HCT116 (cell line): ENCODE measurements around the gene ZNF670. TPM values are rescaled to one million over a fixed set of nuclear protein-coding genes. Genes with fewer than 3 reads are reported as not detected.

Experiments
- ATAC-seq: fragments of 200-7000 bp; cut with Tn5 transposase; 2 replicates; pipeline ENCODE4 v1.9.1; 2020; ENCODE audit warnings: mild to moderate bottlenecking, moderate library complexity
- BruUV-seq: library from RNA; stranded (reverse); fragments of 400-500 nt; replicated peaks from 2 replicates; lab custom pipeline; 2021; lab: Mats Ljungman, UMichigan
- CTCF ChIA-PET: fragments of 300-600 bp; sonication (Branson Sonifier 250); formaldehyde crosslinking; loops from one replicate; lab custom pipeline; 2021; ENCODE audit warnings: antibody characterized with exemption; lab: Charles Lee
- POLR2A ChIA-PET: fragments of 300-600, 350-600 bp; sonication (Branson Sonifier 250); formaldehyde crosslinking; loops from one replicate; lab custom pipeline; 2021; ENCODE audit warnings: antibody characterized with exemption; lab: Charles Lee
- RAD21 ChIA-PET, 2 experiments: fragments of 300-600 bp; sonication (Branson Sonifier 250); formaldehyde crosslinking; loops; one replicate each; lab custom pipeline; 2023; ENCODE audit warnings: low total read pairs in 2 of 2; ENCODE audit not compliant: uncharacterized antibody in 2 of 2, unreplicated experiment in 2 of 2, low non-redundant PET in 1 of 2; lab: Charles Lee
- DNase-seq: peaks from one replicate; pipeline ENCODE4 v3.0.0-alpha.2; 2010; ENCODE audit warnings: low read depth, low spot score
- H2AFZ ChIP-seq: fragments of 200-600 bp; shearing (Covaris generic), sonication (generic); 2 replicates; pipeline ENCODE4 v1.6.1; 2017; ENCODE audit warnings: low read depth, mixed run types, mixed read lengths, antibody characterized with exemption, low read length; ENCODE audit not compliant: poor library complexity, severe bottlenecking
- H3K27ac ChIP-seq: 2 replicates; pipeline ENCODE4 v1.5.1; 2012; ENCODE audit warnings: low read depth, low read length
- H3K27me3 ChIP-seq: fragments of 200-600 bp; sonication (generic); 2 replicates; pipeline ENCODE4 v1.6.1; 2016; ENCODE audit warnings: mixed run types, low read length, mixed read lengths; ENCODE audit not compliant: insufficient read depth
- H3K36me3 ChIP-seq, 2 experiments: fragments of 200-500 bp in 1 of 2; fragments of 200-600 bp in 1 of 2; sonication (Bioruptor generic) in 1 of 2; sonication (generic) in 1 of 2; 2 replicates each; pipeline versions ENCODE4 v1.5.1 to v1.6.1; 2014 to 2016; ENCODE audit warnings: low read length in 2 of 2, inconsistent platforms in 1 of 2, mixed read lengths in 1 of 2, mixed run types in 1 of 2; ENCODE audit not compliant: insufficient read depth in 2 of 2, control insufficient read depth in 1 of 2
- H3K4me1 ChIP-seq, 2 experiments: fragments of 200-600 bp in 1 of 2; sonication (generic) in 1 of 2; 2 replicates each; pipeline versions ENCODE4 v1.5.1 to v1.6.1; 2012 to 2017; ENCODE audit warnings: low read length in 2 of 2, inconsistent platforms in 1 of 2, mild to moderate bottlenecking in 1 of 2, mixed read lengths in 1 of 2, mixed run types in 1 of 2, moderate library complexity in 1 of 2; ENCODE audit not compliant: insufficient read depth in 2 of 2, control insufficient read depth in 1 of 2
- H3K4me2 ChIP-seq: fragments of 200-600 bp; sonication (generic); 2 replicates; pipeline ENCODE4 v1.6.1; 2017; ENCODE audit warnings: mixed run types, low read length, mixed read lengths
- H3K4me3 ChIP-seq, 2 experiments: fragments of 200-600 bp in 1 of 2; sonication (generic) in 1 of 2; replicated peaks in 1 of 2; 2 replicates each; pipeline ENCODE4 v1.5.1; 2011 to 2016; ENCODE audit warnings: low read length in 2 of 2, control low read depth in 1 of 2, low read depth in 1 of 2, mild to moderate bottlenecking in 1 of 2, mixed read lengths in 1 of 2, mixed run types in 1 of 2
- H3K79me2 ChIP-seq: fragments of 200-600 bp; sonication (generic); 2 replicates; pipeline ENCODE4 v1.6.1; 2017; ENCODE audit warnings: mild to moderate bottlenecking, mixed run types, low read length, moderate library complexity, mixed read lengths; ENCODE audit not compliant: insufficient read depth
- H3K9ac ChIP-seq: fragments of 200-600 bp; sonication (generic); 2 replicates; pipeline ENCODE4 v1.6.1; 2016; ENCODE audit warnings: low read length, mixed read lengths
- H3K9me2 ChIP-seq: fragments of 200-600 bp; sonication (generic), shearing (Covaris generic); 2 replicates; pipeline ENCODE4 v1.6.1; 2017; ENCODE audit warnings: mixed run types, mild to moderate bottlenecking, moderate library complexity; ENCODE audit not compliant: insufficient read depth
- H3K9me3 ChIP-seq, 2 experiments: fragments of 200-500 bp in 1 of 2; fragments of 200-600 bp in 1 of 2; sonication (Bioruptor generic) in 1 of 2; sonication (generic) in 1 of 2; 2 replicates each; pipeline ENCODE4 v1.6.1; 2014 to 2017; ENCODE audit warnings: low read length in 2 of 2, mixed read lengths in 2 of 2, inconsistent platforms in 1 of 2, low read depth in 1 of 2, mild to moderate bottlenecking in 1 of 2, mixed run types in 1 of 2, moderate library complexity in 1 of 2; ENCODE audit not compliant: control insufficient read depth in 1 of 2, insufficient read depth in 1 of 2
- H4K20me1 ChIP-seq: fragments of 200-600 bp; sonication (generic), shearing (Covaris generic); 2 replicates; pipeline ENCODE4 v1.6.1; 2017; ENCODE audit warnings: mixed run types, mild to moderate bottlenecking, moderate library complexity; ENCODE audit not compliant: insufficient read depth
- CBX3 ChIP-seq: IDR thresholded peaks from 2 replicates; pipeline ENCODE4 v1.6.1; 2012; ENCODE audit warnings: low read depth
- CEBPB ChIP-seq: IDR thresholded peaks from 2 replicates; pipeline ENCODE4 v1.6.1; 2012; ENCODE audit warnings: low read depth
- EZH2 ChIP-seq: fragments of 200-600 bp; sonication (generic); IDR thresholded peaks from 2 replicates; pipeline ENCODE4 v1.6.1; 2017; ENCODE audit warnings: antibody characterized with exemption, mixed run types
- JUND ChIP-seq: IDR thresholded peaks from 2 replicates; pipeline ENCODE4 v1.6.1; 2012
- MAX ChIP-seq: IDR thresholded peaks from 2 replicates; pipeline ENCODE4 v1.6.1; 2012
- RAD21 ChIP-seq: IDR thresholded peaks from 2 replicates; pipeline ENCODE4 v1.6.1; 2012; ENCODE audit warnings: low read depth, mild to moderate bottlenecking
- REST ChIP-seq: IDR thresholded peaks from 2 replicates; pipeline ENCODE4 v1.6.1; 2012; ENCODE audit warnings: low read depth
- SP1 ChIP-seq: IDR thresholded peaks from 2 replicates; pipeline ENCODE4 v1.6.1; 2012; ENCODE audit warnings: low read depth
- TCF7L2 ChIP-seq: IDR thresholded peaks from 2 replicates; pipeline ENCODE4 v1.7.0; 2011; ENCODE audit warnings: borderline replicate concordance, inconsistent platforms; ENCODE audit not compliant: insufficient read depth, insufficient read length; ENCODE audit errors: extremely low read depth
- YY1 ChIP-seq: IDR thresholded peaks from 2 replicates; pipeline ENCODE4 v1.6.1; 2011; ENCODE audit warnings: low read length, low read depth, moderate library complexity, mild to moderate bottlenecking; ENCODE audit not compliant: insufficient replicate concordance; ENCODE audit errors: extremely low read depth
- ZFX ChIP-seq: fragments of 450-650 bp; IDR thresholded peaks from 2 replicates; pipeline ENCODE4 v1.6.1; 2017
- intact Hi-C: fragments of 100-400 bp; cut with micrococcal nuclease; formaldehyde crosslinking; loops from 2 replicates; pipeline ENCODE4 v1.10.0; 2022
- total RNA-seq: library from RNA; stranded (reverse); gene quantifications from one replicate; pipeline ENCODE4 v1.2.1, GENCODE V29; 2021; ENCODE audit not compliant: unreplicated experiment

ZNF670 gene
- total RNA-seq, 1 experiment from 2014 or later, result 6.9 TPM

- H3K4me2 ChIP-seq, result no peak overlapping the region
- intact Hi-C loops, result no loop called here
- H3K4me3 ChIP-seq, result no peak overlapping the region
- no peaks in the 10 kb centered on the region for H3K9me2 ChIP-seq
- no TSS peak for BruUV-seq
- TF ChIP-seq ZFX (no peak), CEBPB (no peak), JUND (no peak), RAD21 (no peak), CBX3 (no peak), EZH2 (no peak), REST (no peak), TCF7L2 (no peak), SP1 (no peak), MAX (no peak), YY1 (no peak)
- H3K36me3 ChIP-seq, result no peaks in the 10 kb centered on the region
- H3K79me2 ChIP-seq, result peaks cover 12% of the 10 kb centered on the region
- ChIA-PET POLR2A (no interaction called here), RAD21 (no interaction called here), CTCF (no interaction called here)
- ATAC-seq, result no peak
- no peaks in the 10 kb centered on the region for H3K27me3 ChIP-seq
- no peak overlapping the region for H3K9ac ChIP-seq
- H3K27ac ChIP-seq, result no peak overlapping the region
- peaks cover 3% of the 10 kb centered on the region in 2 experiments; a peak in 2 of 4 replicates for H3K9me3 ChIP-seq
- no peak for DNase-seq
- H3K4me1 ChIP-seq, result peaks cover 5 to 20% of the 10 kb centered on the region in 2 experiments; a peak in 2 of 4 replicates
- no peak overlapping the region for H2AFZ ChIP-seq
- H4K20me1 ChIP-seq, result no peaks in the 10 kb centered on the region
Measured at GRCh38 chr1:247107694-247108093, 29.1 kb upstream of the ZNF670 start.
